Neutrophil (primary cell): ENCODE data around the gene SPATA20.

Experiments used
- H3K27ac ChIP-seq: fragments of 200-600 bp; sonication (generic); 2 replicates; pipeline ENCODE4 v1.5.1; 2016; ENCODE audit warnings: mild to moderate bottlenecking, moderate library complexity
- H3K27me3 ChIP-seq: fragments of 200-600 bp; sonication (generic); 2 replicates; pipeline ENCODE4 v1.6.0; 2016; ENCODE audit warnings: mild to moderate bottlenecking
- H3K36me3 ChIP-seq: fragments of 200-600 bp; sonication (generic); 2 replicates; pipeline ENCODE4 v1.5.1; 2017
- H3K4me1 ChIP-seq, 2 experiments: fragments of 200-600 bp in 1 of 2; sonication (generic) in 1 of 2; 1 replicate in 1 of 2; 2 replicates in 1 of 2; pipeline versions ENCODE4 v1.5.1 to v1.6.1; 2013 to 2016; ENCODE audit warnings: low read depth in 1 of 2, low read length in 1 of 2, mild to moderate bottlenecking in 1 of 2, moderate library complexity in 1 of 2; ENCODE audit not compliant: control insufficient read depth in 1 of 2, insufficient read depth in 1 of 2
- H3K4me3 ChIP-seq, 2 experiments: fragments of 200-600 bp in 1 of 2; sonication (generic) in 1 of 2; 1 replicate in 1 of 2; 2 replicates in 1 of 2; pipeline ENCODE4 v1.5.1; 2013 to 2016; ENCODE audit warnings: low read depth in 1 of 2, low read length in 1 of 2, mild to moderate bottlenecking in 1 of 2, moderate library complexity in 1 of 2
- H3K9me3 ChIP-seq: fragments of 200-600 bp; sonication (generic); 2 replicates; pipeline ENCODE4 v1.5.1; 2016
- CTCF ChIP-seq: fragments of 200-600 bp; sonication (generic); IDR thresholded peaks from 2 replicates; pipeline ENCODE4 v1.5.1; 2016; ENCODE audit warnings: antibody characterized with exemption

SPATA20 gene

DNA sequence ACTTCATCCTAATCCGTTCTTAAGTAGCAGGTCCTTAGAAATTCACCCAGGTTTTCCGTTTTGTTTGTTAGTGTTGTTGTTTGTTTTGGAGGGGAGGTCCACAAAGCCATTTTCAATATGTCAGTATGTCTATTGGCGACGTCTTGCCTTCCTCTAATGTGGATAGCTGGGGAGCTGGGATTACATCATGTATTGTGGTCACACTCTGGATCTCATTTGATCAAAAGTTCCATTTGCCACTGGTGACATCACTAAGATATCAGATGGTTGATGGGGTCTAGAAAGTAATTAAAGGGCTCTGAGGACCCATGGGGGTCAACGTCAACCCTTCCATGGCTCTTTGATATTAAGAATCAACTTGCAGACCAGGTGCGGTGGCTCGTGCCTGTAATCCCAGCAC is 17.1 kb upstream of the SPATA20 start:
- Histone ChIP-seq H3K27me3 (peaks cover 42% of the 10 kb centered on the region), H3K4me1 (peaks cover 20 to 40% of the 10 kb centered on the region in 2 experiments), H3K36me3 (no peaks in the 10 kb centered on the region), H3K27ac (no peak overlapping the region), H3K4me3 (no peak overlapping the region), H3K9me3 (no peaks in the 10 kb centered on the region)
- TF ChIP-seq CTCF, result no peak

GRCh38 chr17:50531428-50532025 is 15.4 kb upstream of the SPATA20 start:
- Histone ChIP-seq H3K27ac (no peak overlapping the region), H3K27me3 (peaks cover 56% of the 10 kb centered on the region), H3K4me1 (peaks cover 20 to 40% of the 10 kb centered on the region in 2 experiments), H3K36me3 (no peaks in the 10 kb centered on the region), H3K4me3 (no peak overlapping the region), H3K9me3 (no peaks in the 10 kb centered on the region)
- no peak for TF ChIP-seq CTCF

DNA sequence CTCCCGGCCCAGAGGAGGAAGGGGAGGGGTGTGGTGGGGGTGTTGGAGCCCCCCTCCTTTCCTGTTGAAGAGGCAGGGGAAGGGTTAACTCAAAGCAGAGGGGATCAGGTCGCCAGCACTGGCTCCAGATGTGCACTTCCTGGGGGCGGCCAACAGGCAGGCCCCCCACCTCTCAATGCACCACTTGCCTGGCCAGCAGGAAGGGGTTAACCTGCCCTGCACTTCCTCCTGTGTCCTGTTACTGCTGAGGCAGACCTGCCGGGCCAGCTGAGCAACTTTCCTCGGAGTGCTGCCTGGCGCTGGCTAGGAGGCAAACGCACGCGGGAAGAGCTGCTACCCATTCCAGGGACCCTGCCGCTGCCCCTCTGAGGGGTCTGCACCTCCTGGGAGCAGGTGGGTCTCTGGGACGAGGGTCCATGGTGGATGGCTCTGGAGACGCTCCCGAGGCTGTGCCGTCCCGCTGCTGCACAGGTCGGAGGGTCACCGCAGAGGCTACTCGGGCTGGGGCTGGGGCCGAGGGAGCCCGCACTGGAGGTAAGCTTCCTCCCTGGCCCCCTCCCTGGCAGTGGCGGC is 14.4 kb upstream of the SPATA20 start, which contains the start of gene EPN3:
Gene EPN3 (plus strand): TSS at position 284 of the 573 bp plus-strand sequence. CDS start 3,822 bp downstream, outside the sequence.
- peaks cover 56% of the 10 kb centered on the region for H3K27me3 ChIP-seq
- H3K4me3 ChIP-seq, result no peak within 1 kb of the TSS
- H3K4me1 ChIP-seq, result peaks cover 15 to 35% of the 10 kb centered on the region in 2 experiments
- H3K27ac ChIP-seq, result no peak within 1 kb of the TSS
- H3K9me3 ChIP-seq, result no peaks in the 10 kb centered on the region
- H3K36me3 ChIP-seq, result no peaks in the 10 kb centered on the region
- no peak for TF ChIP-seq CTCF

- H3K4me1 ChIP-seq, result peaks cover 14 to 32% of the 10 kb centered on the region in 2 experiments
- H3K4me3 ChIP-seq, result no peak overlapping the region
- H3K27me3 ChIP-seq, result peaks cover 56% of the 10 kb centered on the region
- TF ChIP-seq CTCF, result no peak
- H3K27ac ChIP-seq, result no peak overlapping the region
- H3K9me3 ChIP-seq, result no peaks in the 10 kb centered on the region
- H3K36me3 ChIP-seq, result no peaks in the 10 kb centered on the region
These were observed 13.8 kb upstream of the SPATA20 start for GRCh38 chr17:50533185-50533584.

DNA sequence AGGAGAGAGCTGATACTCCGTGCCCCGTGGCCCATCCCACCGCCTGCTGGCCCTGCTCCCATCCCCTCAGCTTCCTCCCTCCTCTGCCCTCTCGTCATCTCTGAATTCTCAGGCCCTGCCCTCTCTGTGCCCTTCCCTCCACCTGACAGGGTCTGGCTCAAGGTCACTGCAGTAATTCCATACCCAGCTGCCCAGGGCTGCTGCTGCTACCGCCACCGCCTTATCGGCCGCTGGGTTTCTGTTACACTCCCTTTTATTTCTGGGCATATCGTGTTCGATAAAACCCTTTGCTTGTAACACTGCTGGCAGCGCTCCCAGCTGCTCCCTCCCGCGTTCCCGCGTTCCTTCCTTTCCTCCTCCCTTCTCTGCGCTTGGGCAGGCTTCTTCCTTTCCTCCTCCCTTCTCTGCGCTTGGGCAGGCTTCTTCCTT is 13.2 kb upstream of the SPATA20 start:
- Histone ChIP-seq H3K27ac (no peak overlapping the region), H3K36me3 (no peaks in the 10 kb centered on the region), H3K27me3 (peaks cover 56% of the 10 kb centered on the region), H3K4me3 (no peak overlapping the region), H3K4me1 (peaks cover 14 to 32% of the 10 kb centered on the region in 2 experiments), H3K9me3 (no peaks in the 10 kb centered on the region)
- TF ChIP-seq CTCF, result no peak
